ENCODE results near the gene TPSAB1. TPM values are rescaled to one million over a fixed set of nuclear protein-coding genes. Genes with fewer than 3 reads are reported as not detected.

Gene TPSAB1
- total RNA-seq, 2 experiments from 2014 or later: not detected

DNA sequence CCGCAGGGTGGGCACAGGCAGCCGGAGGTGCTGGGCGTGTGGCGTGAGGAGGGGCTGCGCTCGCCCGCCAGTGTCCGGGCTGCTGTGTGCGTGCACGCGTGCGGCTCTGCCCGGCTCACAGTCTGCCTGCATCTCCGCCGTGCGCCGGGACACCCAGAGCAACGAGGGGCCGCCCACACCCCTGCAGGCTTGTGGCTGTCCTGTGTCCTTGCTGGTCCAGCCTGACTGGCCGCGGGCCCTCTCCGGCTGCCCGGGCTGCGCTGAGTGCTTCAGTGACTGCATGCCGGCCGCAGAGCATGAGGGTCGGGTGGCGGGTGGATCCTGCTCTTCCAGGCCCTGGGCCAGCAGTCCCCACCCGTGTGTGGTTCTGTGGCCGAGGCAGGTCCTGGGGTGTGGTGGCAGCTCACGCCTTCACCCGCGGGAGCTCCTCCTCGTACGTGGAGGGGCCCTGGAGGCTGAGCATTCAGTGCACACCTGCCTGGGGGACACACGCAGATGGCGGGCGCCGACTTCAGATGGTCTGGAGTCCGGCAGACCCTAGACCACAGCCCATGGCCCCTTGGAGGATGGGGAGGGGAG lies 27.8 kb upstream of the TPSAB1 start:
- ChIA-PET POLR2A (no interaction called here), CTCF (ENCODE audit: unreplicated experiment) (no interaction called here)
- H4K20me1 ChIP-seq (ENCODE audit: insufficient read depth, low read length): no peaks in the 10 kb centered on the region
- no peak overlapping the region for H2AFZ ChIP-seq (ENCODE audit: low read length)
- H3K4me3 ChIP-seq (ENCODE audit: low read depth, low read length, poor library complexity, severe bottlenecking): no peak overlapping the region
- H3K27ac ChIP-seq (ENCODE audit: low read depth, low read length, poor library complexity, severe bottlenecking): no peak overlapping the region
- H3K4me1 ChIP-seq (ENCODE audit: insufficient read depth, low read length, poor library complexity, severe bottlenecking): no peaks in the 10 kb centered on the region
- no peaks in the 10 kb centered on the region for H3K36me3 ChIP-seq (ENCODE audit: insufficient read depth, low read length)
- DNase-seq (ENCODE audit: low spot score): no peak
- no peak for TF ChIP-seq EZH2phosphoT487 (IDR thresholded peaks at IDR 0.05; ENCODE audit: borderline replicate concordance, low read depth, low read length)
- TF ChIP-seq, protein P1, sequence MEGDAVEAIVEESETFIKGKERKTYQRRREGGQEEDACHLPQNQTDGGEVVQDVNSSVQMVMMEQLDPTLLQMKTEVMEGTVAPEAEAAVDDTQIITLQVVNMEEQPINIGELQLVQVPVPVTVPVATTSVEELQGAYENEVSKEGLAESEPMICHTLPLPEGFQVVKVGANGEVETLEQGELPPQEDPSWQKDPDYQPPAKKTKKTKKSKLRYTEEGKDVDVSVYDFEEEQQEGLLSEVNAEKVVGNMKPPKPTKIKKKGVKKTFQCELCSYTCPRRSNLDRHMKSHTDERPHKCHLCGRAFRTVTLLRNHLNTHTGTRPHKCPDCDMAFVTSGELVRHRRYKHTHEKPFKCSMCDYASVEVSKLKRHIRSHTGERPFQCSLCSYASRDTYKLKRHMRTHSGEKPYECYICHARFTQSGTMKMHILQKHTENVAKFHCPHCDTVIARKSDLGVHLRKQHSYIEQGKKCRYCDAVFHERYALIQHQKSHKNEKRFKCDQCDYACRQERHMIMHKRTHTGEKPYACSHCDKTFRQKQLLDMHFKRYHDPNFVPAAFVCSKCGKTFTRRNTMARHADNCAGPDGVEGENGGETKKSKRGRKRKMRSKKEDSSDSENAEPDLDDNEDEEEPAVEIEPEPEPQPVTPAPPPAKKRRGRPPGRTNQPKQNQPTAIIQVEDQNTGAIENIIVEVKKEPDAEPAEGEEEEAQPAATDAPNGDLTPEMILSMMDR (conservative IDR thresholded peaks at IDR 0.05; ENCODE audit: low read length): no peak
- H3K79me2 ChIP-seq (ENCODE audit: insufficient read depth, low read depth, low read length): no peaks in the 10 kb centered on the region
- H3K9me3 ChIP-seq (ENCODE audit: low read length): no peaks in the 10 kb centered on the region
- no TSS peak for BruUV-seq (replicated peaks)
- intact Hi-C loops (cut with micrococcal nuclease; ENCODE audit: unreplicated experiment): no loop called here
- H3K9me2 ChIP-seq (ENCODE audit: insufficient read depth, low read length): no peaks in the 10 kb centered on the region
- H3K4me2 ChIP-seq (ENCODE audit: low read length): no peak overlapping the region

DNA sequence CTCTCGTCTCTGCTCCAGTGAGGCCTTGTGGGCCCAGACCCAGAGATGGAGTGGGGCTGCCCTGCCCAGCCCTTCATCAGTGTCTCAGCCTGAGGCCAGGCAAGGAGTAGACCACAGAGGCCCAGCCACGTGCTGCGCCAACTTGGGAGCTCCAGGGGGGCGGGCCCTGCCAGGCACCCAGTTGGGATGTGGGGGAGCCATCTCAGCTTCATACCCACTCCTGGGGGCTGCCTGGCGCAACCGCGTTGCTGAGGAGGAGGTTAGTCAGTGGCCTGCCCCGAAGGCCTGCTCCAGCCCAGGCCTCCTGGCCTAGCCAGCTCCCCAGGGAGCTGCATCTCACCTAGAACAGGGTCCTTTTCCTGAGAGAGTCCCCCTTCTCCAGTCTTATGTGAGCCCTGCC lies 27.3 kb upstream of the TPSAB1 start:
- H3K4me1 ChIP-seq (ENCODE audit: insufficient read depth, low read length, poor library complexity, severe bottlenecking): no peaks in the 10 kb centered on the region
- POLR2A ChIA-PET: no interaction called here
- H3K27ac ChIP-seq (ENCODE audit: low read depth, low read length, poor library complexity, severe bottlenecking): no peak overlapping the region
- no peaks in the 10 kb centered on the region for H3K79me2 ChIP-seq (ENCODE audit: insufficient read depth, low read depth, low read length)
- no peak for DNase-seq (ENCODE audit: low spot score)
- no peaks in the 10 kb centered on the region for H3K36me3 ChIP-seq (ENCODE audit: insufficient read depth, low read length)
- intact Hi-C loops (cut with micrococcal nuclease; ENCODE audit: unreplicated experiment): no loop called here
- TF ChIP-seq EZH2phosphoT487 (IDR thresholded peaks at IDR 0.05; ENCODE audit: borderline replicate concordance, low read depth, low read length): no peak
- TF ChIP-seq, protein P1 (conservative IDR thresholded peaks at IDR 0.05; ENCODE audit: low read length): no peak
- no peak overlapping the region for H3K4me3 ChIP-seq (ENCODE audit: low read depth, low read length, poor library complexity, severe bottlenecking)
- H3K4me2 ChIP-seq (ENCODE audit: low read length): no peak overlapping the region
- no peaks in the 10 kb centered on the region for H3K9me3 ChIP-seq (ENCODE audit: low read length)
- no peak overlapping the region for H2AFZ ChIP-seq (ENCODE audit: low read length)
- CTCF ChIA-PET (ENCODE audit: unreplicated experiment): no interaction called here
- no peaks in the 10 kb centered on the region for H4K20me1 ChIP-seq (ENCODE audit: insufficient read depth, low read length)
- no peaks in the 10 kb centered on the region for H3K9me2 ChIP-seq (ENCODE audit: insufficient read depth, low read length)
- no TSS peak for BruUV-seq (replicated peaks)

DNA sequence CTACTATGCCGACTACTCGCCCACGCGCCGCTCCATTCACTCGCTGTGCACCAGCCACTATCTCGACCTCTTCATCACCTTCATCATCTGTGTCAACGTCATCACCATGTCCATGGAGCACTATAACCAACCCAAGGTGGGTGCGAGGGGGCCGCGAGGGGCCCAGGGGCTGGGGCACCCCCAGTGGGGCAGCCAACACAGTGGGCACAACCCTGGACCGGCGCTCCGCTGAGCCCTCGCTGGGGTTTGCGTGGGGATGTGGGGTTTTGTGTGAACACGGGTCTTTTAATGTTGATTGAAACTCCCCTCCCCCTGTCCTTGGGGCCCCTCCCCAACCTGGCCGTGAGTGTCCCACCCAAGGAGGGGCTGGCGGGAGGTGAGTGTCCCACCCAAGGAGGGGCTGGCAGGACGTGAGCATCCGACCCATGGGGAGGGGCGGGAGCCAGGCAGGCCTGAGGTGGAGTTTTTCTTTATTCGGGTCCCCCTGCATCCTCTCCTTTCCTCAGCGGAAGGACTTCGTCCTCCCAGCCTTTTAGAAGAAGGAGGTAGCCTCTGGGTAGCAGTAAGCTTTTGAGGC lies 26.6 kb upstream of the TPSAB1 start:
- no TSS peak for BruUV-seq (replicated peaks)

More for the DNA sequence above, 26.6 kb upstream of the TPSAB1 start:
- CTCF ChIA-PET (ENCODE audit: unreplicated experiment): no interaction called here
- Histone ChIP-seq H3K4me1 (ENCODE audit: insufficient read depth, low read length, poor library complexity, severe bottlenecking) (no peaks in the 10 kb centered on the region), H3K4me2 (ENCODE audit: low read length) (no peak overlapping the region), H3K4me3 (ENCODE audit: low read depth, low read length, poor library complexity, severe bottlenecking) (no peak overlapping the region), H3K9me2 (ENCODE audit: insufficient read depth, low read length) (no peaks in the 10 kb centered on the region), H2AFZ (ENCODE audit: low read length) (no peak overlapping the region), H3K79me2 (ENCODE audit: insufficient read depth, low read depth, low read length) (no peaks in the 10 kb centered on the region), H3K27ac (ENCODE audit: low read depth, low read length, poor library complexity, severe bottlenecking) (no peak overlapping the region), H3K9me3 (ENCODE audit: low read length) (no peaks in the 10 kb centered on the region), H3K36me3 (ENCODE audit: insufficient read depth, low read length) (no peaks in the 10 kb centered on the region), H4K20me1 (ENCODE audit: insufficient read depth, low read length) (no peaks in the 10 kb centered on the region)
- DNase-seq (ENCODE audit: low spot score): no peak
- TF ChIP-seq EZH2phosphoT487 (IDR thresholded peaks at IDR 0.05; ENCODE audit: borderline replicate concordance, low read depth, low read length): no peak
- TF ChIP-seq, protein P1 (conservative IDR thresholded peaks at IDR 0.05; ENCODE audit: low read length): no peak
- POLR2A ChIA-PET: no interaction called here
- intact Hi-C loops (cut with micrococcal nuclease; ENCODE audit: unreplicated experiment): no loop called here

Measured in OCI-LY7 (cell line).